GM19099 (cell line): ENCODE data around the gene MRPS10.

Source experiments
- POLR2A ChIP-seq: IDR thresholded peaks from 3 replicates; pipeline ENCODE4 v1.6.1; 2011; ENCODE audit warnings: low read depth; ENCODE audit not compliant: insufficient read length; ENCODE audit errors: extremely low read depth

Gene MRPS10

GRCh38 chr6:42200035-42200434 is 17.6 kb downstream of the MRPS10 start:
- TF ChIP-seq POLR2A, result no peak

- TF ChIP-seq POLR2A, result no peak
These were observed 18.3 kb downstream of the MRPS10 start for GRCh38 chr6:42199106-42199981.

GRCh38 chr6:42197555-42198362 is 19.9 kb downstream of the MRPS10 start:
- TF ChIP-seq POLR2A, result no peak

- TF ChIP-seq POLR2A, result no peak
These were observed 22.2 kb downstream of the MRPS10 start for GRCh38 chr6:42195415-42195814.

- no peak for TF ChIP-seq POLR2A
These were observed 23.6 kb downstream of the MRPS10 start for GRCh38 chr6:42194056-42194455.

GRCh38 chr6:42193491-42193894 is 24.2 kb downstream of the MRPS10 start:
- TF ChIP-seq POLR2A, result no peak

- TF ChIP-seq POLR2A, result no peak
These were observed 27.0 kb downstream of the MRPS10 start for GRCh38 chr6:42190554-42191183.

GRCh38 chr6:42188406-42188805 is 29.3 kb downstream of the MRPS10 start:
- TF ChIP-seq POLR2A, result no peak

GRCh38 chr6:42185597-42185996 is 32.1 kb downstream of the MRPS10 start:
- no peak for TF ChIP-seq POLR2A

- TF ChIP-seq POLR2A, result no peak
These were observed 33.2 kb downstream of the MRPS10 start for GRCh38 chr6:42184475-42184874.

GRCh38 chr6:42182101-42182500 is 35.6 kb downstream of the MRPS10 start:
- TF ChIP-seq POLR2A, result no peak

GRCh38 chr6:42179945-42180313 is 37.7 kb downstream of the MRPS10 start:
- TF ChIP-seq POLR2A, result no peak

- TF ChIP-seq POLR2A, result no peak
These were observed 38.3 kb downstream of the MRPS10 start for GRCh38 chr6:42179261-42179944.

GRCh38 chr6:42177514-42178364 is 39.9 kb downstream of the MRPS10 start:
- no peak for TF ChIP-seq POLR2A
